Bone marrow (tissue), 2 donors: ENCODE measurements around the gene STRIP1.
A peak's percentile ranks its signal among the peaks of the same experiment; 100 is the strongest.
"Not testable (repeated sequence)": the region's sequence is repeated elsewhere in the genome, so short reads cannot be mapped to it uniquely, and the experiment has no call there.

Experiments
- DNase-seq, 2 donors: peaks; one replicate each; lab custom pipeline; 2025; lab: John Stamatoyannopoulos, UW

Gene STRIP1

GRCh38 chr1:110068646-110069403 is 34.4 kb downstream of the STRIP1 start:
- peak in 1 of 2 donors; percentile 39 for DNase-seq

- peak in 1 of 2 donors; percentile 58 for DNase-seq
Measured at GRCh38 chr1:110069404-110070281, 35.2 kb downstream of the STRIP1 start.

GRCh38 chr1:110070282-110070669 is 35.9 kb downstream of the STRIP1 start:
- DNase-seq, result no peak

DNA sequence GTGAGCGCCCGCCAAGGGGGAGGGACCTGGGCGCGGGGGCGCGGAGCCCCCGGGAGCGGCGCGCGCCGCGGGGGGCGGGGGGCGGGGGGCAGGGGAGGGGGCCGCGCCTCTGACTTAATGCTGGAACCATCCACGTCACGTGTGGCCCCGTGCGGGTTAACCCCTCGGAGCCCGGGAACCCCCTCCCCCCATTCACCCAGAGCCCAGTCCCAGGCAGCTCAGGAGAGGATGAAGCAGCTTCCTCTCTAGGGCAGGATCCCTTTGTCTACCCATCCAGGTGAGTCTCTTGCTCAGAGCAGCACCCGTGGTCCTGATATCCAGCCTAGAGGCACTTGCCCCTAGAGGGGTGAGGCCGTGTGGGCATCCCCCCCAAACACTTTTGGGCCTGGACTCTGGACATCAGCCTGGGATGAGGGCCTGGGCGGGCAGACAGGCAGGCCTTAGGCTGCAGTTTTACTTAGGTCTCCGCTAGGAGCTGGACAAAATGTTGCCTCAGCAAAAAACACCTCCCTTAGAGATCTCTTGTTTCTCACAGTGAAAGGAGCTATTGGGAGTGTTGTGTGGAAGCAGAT is 36.3 kb downstream of the STRIP1 start, which contains the start of gene ALX3:
Gene ALX3 (minus strand): TSS at position 2 of the 572 bp plus-strand sequence. CDS start 60 bp downstream, outside the sequence.
- DNase-seq, result no peak

DNA sequence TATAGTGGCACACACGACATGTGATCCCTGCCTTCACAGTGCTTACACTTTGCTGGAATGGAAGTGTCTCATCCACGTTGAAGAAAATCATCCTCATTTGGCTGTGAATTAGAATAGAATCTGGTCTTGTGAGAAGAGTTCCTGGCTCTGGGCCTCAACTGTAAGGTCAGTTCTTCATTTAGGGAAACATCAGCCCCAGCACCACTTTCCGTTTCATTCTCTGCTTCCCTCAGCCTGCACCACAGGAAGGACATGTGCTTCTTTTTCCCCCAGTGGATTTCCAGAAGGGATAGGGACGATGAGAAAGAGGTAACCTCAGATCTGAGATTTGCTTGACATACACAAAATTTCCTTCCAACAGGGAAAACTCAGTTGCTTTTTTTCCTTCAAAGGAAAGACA is 39.7 kb downstream of the STRIP1 start:
- DNase-seq, result no peak

GRCh38 chr1:110076789-110077500 is 42.5 kb downstream of the STRIP1 start:
- DNase-seq, result no peak

- DNase-seq, result not testable (repeated sequence)
Measured at GRCh38 chr1:110079995-110080394, 45.6 kb downstream of the STRIP1 start.

- no peak for DNase-seq
Measured at GRCh38 chr1:110081061-110081460, 46.6 kb downstream of the STRIP1 start.

DNA sequence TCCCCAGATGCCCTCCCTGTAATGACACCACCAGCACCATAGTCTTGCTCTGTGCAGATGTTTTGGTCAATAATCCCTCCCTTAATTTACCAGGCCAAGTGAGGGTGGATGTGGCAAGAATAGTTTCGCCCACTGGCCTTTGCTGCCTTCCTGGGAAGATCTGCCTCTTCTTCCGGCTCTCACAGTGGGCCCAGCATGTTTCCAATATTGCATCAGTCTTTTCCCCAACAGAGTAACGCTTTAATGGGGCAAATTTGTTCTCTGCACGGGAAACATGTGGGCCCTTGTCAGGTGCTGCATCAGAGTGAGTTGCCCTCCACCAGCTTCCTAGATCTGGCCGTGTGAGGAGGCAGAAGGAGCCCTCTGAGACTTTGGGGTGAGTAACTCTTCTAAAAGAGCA is 48.1 kb downstream of the STRIP1 start:
- no peak for DNase-seq

DNA sequence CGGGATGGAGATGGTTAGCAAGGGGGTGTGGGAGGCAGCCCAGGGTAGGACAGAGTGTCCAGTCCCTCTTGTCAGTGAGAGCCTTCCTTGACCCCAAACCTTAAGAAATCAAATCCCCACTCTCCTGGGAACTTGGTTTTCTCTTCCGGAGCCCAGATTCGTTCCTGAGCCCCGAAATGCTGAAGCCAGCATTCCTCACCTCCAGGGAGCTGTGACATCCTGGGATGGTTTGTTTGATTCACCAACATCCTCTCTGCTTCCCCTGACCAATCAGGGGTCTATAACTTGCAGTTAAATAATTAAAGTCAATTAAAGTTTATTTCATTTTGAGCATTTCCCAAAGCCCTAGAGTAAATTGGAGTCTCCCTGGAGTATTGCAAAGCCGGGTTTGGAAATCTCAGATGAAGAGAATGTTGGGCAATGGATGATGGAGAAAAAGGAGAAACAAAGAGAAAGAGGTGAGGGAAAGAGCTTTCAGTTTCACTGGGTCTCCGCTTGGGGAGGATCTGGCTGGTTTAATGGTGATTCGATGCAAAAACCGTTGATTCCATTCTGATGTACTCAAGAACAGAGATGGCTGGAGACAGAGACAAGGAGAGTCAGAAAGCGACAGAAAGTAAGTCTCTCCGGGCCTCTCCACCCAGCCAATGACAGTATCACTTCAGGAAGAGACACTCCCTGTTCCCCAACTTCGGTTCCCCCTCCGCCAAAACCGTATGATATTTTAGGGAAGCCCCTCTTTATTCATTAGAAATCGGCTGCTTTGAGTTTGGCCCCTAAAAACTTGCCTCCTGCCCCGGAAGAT is 48.8 kb downstream of the STRIP1 start:
- DNase-seq, result peak in 1 of 2 donors; percentile 14

- DNase-seq, result no peak
Measured at GRCh38 chr1:110083866-110084226, 49.4 kb downstream of the STRIP1 start.

DNA sequence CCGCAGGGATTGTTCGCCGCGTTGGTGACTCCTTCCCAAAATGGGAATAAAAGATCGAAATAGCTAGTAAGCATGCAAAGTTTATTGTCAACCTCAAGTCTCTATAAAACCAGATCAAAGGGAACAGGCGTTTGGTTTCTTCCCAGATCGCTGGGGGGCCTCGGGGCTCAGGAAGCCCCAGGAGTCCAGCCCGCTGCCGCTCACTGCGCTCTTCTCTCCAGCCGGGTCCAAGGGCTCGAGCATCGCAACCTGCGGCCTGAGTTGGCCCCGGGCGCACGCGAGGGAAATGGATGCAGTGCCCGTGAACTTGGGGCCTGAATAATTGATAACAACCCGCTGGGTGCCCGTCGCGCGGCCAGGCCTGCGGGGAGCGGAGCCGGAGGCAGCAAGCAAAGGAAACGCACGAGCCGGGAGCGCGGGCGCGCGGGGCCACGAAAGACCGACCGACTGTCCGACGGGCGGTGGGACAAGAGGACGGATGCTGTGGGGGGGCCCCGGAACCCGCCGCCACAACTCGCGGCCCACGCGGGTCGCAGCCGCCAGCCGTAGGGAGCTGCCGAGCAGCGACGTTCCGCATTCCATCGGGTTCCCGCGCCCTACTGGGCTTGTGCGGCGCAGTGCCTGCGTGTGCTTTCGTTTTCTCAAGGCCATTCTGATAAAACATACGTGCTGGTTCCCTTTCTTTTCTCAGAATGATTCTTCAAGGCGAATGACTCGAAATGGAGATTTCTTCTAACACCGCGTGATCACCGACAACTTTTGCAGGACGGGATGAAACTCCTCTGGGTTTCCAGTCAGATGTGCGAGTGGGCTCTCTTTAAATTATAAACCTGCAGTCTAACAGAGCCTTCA is 50.0 kb downstream of the STRIP1 start:
- peak in 1 of 2 donors; percentile 37 for DNase-seq

DNA sequence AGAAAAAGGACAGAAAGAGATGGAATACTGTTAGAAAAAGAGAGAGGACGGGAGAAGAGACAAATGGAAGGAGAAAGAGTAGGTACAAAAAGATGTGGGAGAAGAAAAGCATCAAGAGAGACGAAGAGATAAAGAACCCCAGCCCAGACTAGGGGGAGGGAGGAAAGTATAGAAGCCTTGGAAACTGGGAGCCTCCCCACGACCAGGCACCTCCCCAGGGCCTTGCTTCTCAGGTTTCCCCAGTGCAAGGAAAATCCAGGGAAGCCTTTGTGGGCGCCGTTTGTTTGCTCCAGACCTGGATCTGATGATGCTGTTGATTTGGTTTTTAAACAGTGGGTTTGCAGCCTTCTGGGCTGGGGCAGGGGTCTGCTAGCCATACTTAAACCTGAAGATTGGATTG is 51.2 kb downstream of the STRIP1 start:
- no peak for DNase-seq

DNA sequence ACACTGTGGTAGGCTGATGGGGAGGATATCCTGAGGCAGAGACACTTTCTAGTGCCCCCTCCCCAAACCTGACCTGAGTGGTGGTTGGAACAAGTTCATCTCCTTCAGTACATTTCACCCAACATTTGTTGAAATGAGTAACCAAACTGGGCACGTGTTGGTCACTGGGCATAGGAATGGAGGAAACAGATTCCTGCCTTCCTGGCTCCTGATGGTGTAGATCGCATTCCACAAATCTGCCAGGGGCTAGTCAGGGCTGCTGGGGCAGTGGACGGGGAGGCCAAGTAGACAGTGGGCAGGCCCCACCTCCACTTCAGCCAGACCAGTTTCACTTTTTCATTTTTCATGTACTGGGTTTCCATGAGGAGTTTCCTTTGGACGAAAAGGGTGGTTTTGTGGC is 52.5 kb downstream of the STRIP1 start:
- DNase-seq, result no peak

DNA sequence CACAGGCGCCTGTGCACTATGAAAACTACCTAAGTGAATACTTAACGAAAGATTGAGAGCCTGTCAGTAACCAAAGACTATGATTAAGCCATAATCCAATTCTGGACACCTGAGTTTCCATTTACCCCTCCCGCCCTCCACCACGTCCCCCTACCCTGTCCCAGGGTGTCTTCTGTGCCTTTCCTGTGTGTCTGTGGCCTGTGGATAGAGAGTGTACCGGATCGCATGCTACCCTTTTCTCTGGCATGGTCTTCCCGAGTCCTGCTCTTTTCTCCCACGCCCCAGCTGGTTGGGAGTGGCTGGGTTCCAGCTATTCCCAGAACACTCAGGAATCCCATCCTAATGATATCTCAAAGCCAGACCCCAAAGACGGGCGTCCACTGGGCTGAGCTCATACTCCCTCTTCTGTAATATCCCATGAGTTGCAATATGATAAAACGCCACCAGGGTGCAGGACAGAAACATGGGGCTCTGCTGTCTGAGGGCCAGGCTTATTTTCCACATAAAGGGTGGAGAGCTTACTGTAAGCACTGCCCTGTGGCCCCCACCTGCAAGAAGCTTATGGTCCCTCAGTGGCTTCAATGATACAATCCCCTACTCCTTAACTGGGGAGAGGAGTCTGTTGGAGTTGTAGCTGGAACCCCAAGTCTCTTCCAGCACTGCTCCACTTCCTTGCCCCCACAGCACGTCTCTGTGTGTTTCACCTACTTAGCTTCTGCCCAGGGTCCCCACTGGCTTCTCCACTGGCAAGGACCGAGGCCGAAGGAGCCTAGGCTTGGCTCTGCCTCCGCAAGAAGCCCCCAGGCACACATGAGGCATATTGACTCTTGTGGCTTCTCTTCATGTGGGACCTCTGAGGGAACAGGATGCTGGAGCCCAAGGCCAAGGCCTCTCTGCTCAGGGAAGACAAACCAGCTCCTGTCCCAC is 53.7 kb downstream of the STRIP1 start:
- peak in 1 of 2 donors; percentile 46 for DNase-seq

- no peak for DNase-seq
Measured at GRCh38 chr1:110088739-110089316, 54.4 kb downstream of the STRIP1 start.

DNA sequence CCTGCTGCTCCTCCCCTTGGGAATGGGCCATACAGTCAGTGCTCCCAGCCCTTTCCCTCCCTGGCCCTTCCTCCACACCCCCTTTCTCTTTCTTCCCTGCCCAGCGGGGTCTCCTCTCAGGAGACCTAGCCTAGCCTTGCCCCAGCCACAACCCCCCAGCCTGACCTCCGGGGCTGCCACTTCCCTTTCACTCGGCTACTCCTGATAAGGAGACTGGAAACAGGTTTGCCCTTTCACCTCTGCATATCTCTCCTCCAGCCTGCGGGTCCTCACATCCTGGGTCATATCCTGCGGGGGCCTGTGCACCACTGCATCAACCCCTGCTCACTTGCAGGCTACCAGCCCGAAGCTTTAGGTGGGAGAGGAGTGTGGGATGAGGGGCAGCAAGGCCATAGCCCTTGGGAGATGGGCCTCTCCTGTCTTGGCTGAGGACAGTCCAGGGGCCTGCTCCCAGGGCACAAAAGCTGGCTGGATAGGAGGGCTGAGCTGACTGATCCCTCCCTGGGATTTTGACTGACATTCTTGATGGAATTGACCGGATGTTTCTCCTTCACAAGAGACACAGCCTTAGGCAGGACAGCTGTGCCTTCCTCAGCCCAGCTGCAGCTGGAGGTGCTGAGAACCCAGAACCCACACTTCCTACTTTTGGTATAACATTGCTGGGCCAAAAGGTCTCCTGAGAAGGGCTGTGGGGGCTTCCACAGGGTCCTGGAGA is 55.3 kb downstream of the STRIP1 start:
- DNase-seq, result no peak

DNA sequence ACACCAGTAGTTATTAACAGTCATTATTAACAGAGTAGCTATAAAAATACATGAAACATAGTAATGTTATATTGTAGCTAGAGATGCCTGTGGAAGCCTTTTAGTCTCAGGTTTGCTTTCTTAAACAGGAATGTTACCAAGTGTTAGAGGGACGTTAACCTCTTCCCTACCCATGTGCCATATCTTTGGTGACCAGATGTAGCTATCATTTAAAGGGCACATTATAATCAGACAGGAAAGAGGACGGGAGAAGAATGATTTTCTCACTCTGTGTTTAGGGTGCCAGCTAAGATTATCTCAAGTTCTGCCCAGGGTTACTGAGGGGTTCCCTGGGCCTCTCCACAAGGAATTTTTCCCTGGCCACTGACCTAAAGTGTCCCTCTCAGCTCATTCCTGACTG is 57.0 kb downstream of the STRIP1 start:
- no peak for DNase-seq
